Measurements from ENCODE around the gene ZFHX3.

DNA sequence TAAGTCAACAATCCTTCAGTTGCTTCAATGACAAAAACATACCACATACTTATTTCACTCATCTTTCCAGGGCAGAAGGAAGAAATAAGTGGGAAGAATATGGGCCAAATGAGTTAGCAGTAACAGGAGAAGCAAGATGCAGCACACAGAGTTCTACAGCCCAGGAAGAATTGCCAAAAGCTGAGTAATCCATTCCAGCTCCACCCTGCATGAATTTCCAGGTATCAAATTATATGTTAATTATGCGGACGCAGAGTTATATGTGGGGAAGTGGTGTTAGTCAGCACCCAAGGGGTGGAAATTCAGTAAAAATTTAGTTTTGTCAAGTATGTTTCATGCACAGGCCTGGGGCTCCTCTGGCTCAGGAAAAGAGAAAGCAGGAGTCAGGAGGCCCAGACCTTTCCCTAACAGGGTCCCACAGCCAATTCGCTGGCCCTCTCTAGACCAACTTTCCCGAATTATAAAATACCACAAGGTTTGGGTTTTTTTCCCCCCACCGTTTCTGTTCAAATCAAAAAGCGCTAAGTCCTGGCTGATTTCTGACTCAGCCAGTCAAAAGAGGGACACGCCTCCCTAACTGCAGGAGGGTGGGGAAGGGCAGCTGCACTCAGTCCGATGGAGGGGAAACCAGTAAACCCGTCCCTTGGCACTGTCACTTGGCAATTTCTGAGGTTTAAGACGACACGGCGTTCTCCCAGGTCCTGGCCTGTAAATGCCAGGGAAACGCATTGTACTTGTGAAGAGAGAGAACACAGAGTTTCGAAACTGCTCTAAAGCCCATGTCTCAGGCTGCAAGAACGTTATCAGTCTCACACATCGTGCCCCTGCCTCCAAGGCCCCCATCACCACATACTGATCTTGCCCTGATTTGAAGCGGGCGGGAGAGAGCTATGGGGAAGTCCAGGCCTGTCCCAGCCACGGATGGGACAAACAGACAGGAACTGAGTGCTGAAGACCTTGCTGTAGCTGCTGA, 58.1 kb downstream of the ZFHX3 start:
- TF ChIP-seq, protein P1, sequence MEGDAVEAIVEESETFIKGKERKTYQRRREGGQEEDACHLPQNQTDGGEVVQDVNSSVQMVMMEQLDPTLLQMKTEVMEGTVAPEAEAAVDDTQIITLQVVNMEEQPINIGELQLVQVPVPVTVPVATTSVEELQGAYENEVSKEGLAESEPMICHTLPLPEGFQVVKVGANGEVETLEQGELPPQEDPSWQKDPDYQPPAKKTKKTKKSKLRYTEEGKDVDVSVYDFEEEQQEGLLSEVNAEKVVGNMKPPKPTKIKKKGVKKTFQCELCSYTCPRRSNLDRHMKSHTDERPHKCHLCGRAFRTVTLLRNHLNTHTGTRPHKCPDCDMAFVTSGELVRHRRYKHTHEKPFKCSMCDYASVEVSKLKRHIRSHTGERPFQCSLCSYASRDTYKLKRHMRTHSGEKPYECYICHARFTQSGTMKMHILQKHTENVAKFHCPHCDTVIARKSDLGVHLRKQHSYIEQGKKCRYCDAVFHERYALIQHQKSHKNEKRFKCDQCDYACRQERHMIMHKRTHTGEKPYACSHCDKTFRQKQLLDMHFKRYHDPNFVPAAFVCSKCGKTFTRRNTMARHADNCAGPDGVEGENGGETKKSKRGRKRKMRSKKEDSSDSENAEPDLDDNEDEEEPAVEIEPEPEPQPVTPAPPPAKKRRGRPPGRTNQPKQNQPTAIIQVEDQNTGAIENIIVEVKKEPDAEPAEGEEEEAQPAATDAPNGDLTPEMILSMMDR (IDR thresholded peaks at IDR 0.05), result no peak
- TF ChIP-seq POLR2A (IDR thresholded peaks at IDR 0.05), result no peak

All from testis (tissue), 2 donors.